HG02852 (cell line): ENCODE measurements around the gene CD300E.
"Not testable (repeated sequence)": the region's sequence is repeated elsewhere in the genome, so short reads cannot be mapped to it uniquely, and the experiment has no call there.

Source experiments
- ATAC-seq: cut with Tn5 transposase; IDR thresholded peaks from one replicate; pipeline ENCODE4 v1.9.1; 2021; ENCODE audit warnings: mild to moderate bottlenecking, moderate library complexity; ENCODE audit not compliant: unreplicated experiment

CD300E gene

GRCh38 chr17:74636541-74637085, 13.1 kb upstream of the CD300E start:
- ATAC-seq: not testable (repeated sequence)

- ATAC-seq: no peak
Observed at GRCh38 chr17:74635418-74635817, 11.9 kb upstream of the CD300E start.

GRCh38 chr17:74633326-74633725, 9.8 kb upstream of the CD300E start:
- ATAC-seq: no peak

- ATAC-seq: no peak
Observed at GRCh38 chr17:74632617-74633016, 9.1 kb upstream of the CD300E start.

GRCh38 chr17:74631468-74632450, 8.2 kb upstream of the CD300E start:
- no peak for ATAC-seq

- not testable (repeated sequence) for ATAC-seq
Observed at GRCh38 chr17:74630251-74630650, 6.7 kb upstream of the CD300E start.

GRCh38 chr17:74625661-74626060, 2.1 kb upstream of the CD300E start:
- ATAC-seq: no peak

- no peak for ATAC-seq
Observed at GRCh38 chr17:74624131-74624530, 593 bp upstream of the CD300E start.

- no peak for ATAC-seq
Observed at GRCh38 chr17:74619077-74619673, 4.4 kb downstream of the CD300E start.

GRCh38 chr17:74618451-74618850, 5.1 kb downstream of the CD300E start:
- ATAC-seq: no peak

- ATAC-seq: no peak
Observed at GRCh38 chr17:74616696-74617095, 6.8 kb downstream of the CD300E start.

- ATAC-seq: no peak
Observed at GRCh38 chr17:74612046-74612445, 11.5 kb downstream of the CD300E start.

- no peak for ATAC-seq
Observed at GRCh38 chr17:74610108-74610507, 13.4 kb downstream of the CD300E start.

- ATAC-seq: no peak
Observed at GRCh38 chr17:74608511-74608910, 15.0 kb downstream of the CD300E start.

GRCh38 chr17:74607221-74607620, 16.3 kb downstream of the CD300E start:
- no peak for ATAC-seq

- ATAC-seq: no peak
Observed at GRCh38 chr17:74606050-74606449, 17.5 kb downstream of the CD300E start.

- no peak for ATAC-seq
Observed at GRCh38 chr17:74605361-74605760, 18.2 kb downstream of the CD300E start.

GRCh38 chr17:74604761-74605160, 18.8 kb downstream of the CD300E start:
- no peak for ATAC-seq

- ATAC-seq: no peak
Observed at GRCh38 chr17:74604200-74604599, 19.3 kb downstream of the CD300E start.

GRCh38 chr17:74603746-74604145, 19.8 kb downstream of the CD300E start:
- no peak for ATAC-seq

- ATAC-seq: no peak
Observed at GRCh38 chr17:74603037-74603635, 20.4 kb downstream of the CD300E start.
